A673 (cell line): Measurements from ENCODE around the gene GLB1L2.

Source experiments
- CTCF ChIP-seq: fragments of 300-800, 200-600 bp; sonication (generic); conservative IDR thresholded peaks from 2 replicates; pipeline ENCODE4 v1.5.1; 2017; ENCODE audit warnings: low read depth, mild to moderate bottlenecking, antibody characterized with exemption, low read length, moderate library complexity, mixed read lengths
- EZH2 ChIP-seq: fragments of 200-600 bp; sonication (generic); IDR thresholded peaks from 2 replicates; pipeline ENCODE4 v1.6.1; 2017; ENCODE audit warnings: borderline replicate concordance, low read depth, mild to moderate bottlenecking, mixed read lengths, antibody characterized with exemption, low read length; ENCODE audit not compliant: poor library complexity, severe bottlenecking

DNA sequence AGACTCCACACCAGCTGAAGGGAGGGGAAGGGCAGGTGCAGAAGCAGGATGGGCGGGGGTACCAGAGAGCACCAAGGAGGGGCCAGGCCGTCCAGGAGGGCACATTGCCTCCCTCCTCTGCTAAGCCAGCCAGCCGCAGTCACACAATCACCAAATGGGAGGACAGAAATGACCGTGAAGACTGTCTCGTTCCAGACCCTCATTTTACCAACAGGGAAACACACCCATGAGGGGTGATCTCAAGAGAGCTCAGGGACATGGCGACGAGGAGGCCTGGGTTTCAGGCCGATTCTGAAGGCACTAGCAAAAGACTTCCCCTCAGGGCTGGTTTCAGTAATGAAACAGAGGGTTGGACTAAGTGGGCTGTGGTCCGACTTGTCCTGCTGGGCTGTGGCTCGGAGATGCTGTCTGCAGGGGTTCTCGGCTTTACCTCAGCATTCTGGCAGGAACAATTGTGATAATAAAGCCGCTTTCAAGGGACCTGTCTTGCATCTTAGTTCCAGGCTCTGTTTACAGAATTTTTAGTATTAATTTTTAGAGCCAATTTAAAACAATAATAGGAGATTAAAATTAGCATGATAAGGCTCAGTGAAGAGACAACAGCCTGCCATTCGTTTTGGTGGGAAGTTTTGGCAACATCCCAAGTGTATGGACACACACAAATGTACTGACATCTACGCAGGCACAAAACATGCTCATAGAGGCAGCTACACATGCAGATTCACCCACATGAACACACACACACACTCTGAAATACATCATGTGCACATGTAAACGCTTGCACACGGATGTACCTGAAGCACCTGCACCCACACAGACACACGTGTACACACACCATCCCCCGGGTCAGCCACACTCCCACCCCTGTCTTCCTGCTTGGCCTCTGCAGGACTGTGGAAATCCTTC is 82.3 kb downstream of the GLB1L2 start:
- no peak for TF ChIP-seq CTCF
- TF ChIP-seq EZH2 = no peak
